ENCODE measurements around the gene TAF12.

DNA sequence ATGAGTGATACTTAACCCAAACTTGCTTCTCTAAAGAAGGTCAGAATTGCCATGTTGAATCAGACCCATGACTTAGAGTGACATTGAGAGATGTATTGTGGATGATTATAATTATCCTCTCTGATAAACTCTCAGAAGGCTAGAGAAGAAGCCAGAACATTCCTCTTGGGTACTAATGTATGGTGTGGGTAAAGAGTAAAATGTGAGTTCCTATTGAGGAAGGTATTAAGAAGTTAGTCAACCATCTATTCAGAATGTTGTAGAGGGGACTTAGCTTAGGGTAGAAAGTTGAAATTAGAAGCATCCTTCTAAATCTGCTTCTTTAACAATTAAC is 33.0 kb upstream of the TAF12 start:
- TF ChIP-seq POLR2AphosphoS5 (IDR thresholded peaks at IDR 0.05; ENCODE audit: low read depth, low read length) (no peak), TAF1 (IDR thresholded peaks at IDR 0.05; ENCODE audit: low read depth, low read length) (no peak), POLR2A (IDR thresholded peaks at IDR 0.05; ENCODE audit: low read depth, low read length) (no peak), SPI1 (IDR thresholded peaks at IDR 0.05; ENCODE audit: low read depth, low read length) (no peak)

All from GM12891 (cell line).